GM04504 (cell line): Measurements from ENCODE around the gene AKT1.
"Not testable (repeated sequence)": the region's sequence is repeated elsewhere in the genome, so short reads cannot be mapped to it uniquely, and the experiment has no call there.

Experiments
- DNase-seq: peaks from one replicate; pipeline ENCODE4 v3.0.0-alpha.2; 2012; ENCODE audit warnings: low read depth

The AKT1 gene

GRCh38 chr14:104794993-104795780 is at the start of gene AKT1:
Gene AKT1 (minus strand): TSS chr14:104795748. CDS start chr14:104792643, 3,105 bp downstream.
- no peak for DNase-seq

GRCh38 chr14:104845033-104845666 is 49.6 kb upstream of the AKT1 start:
- DNase-seq = no peak

GRCh38 chr14:104844306-104845032 is 48.9 kb upstream of the AKT1 start:
- DNase-seq = no peak

- DNase-seq = no peak
Measured at GRCh38 chr14:104843442-104844305, 48.1 kb upstream of the AKT1 start.

GRCh38 chr14:104843006-104843405 is 47.5 kb upstream of the AKT1 start:
- DNase-seq = no peak

- no peak for DNase-seq
Measured at GRCh38 chr14:104841730-104842129, 46.2 kb upstream of the AKT1 start.

- not testable (repeated sequence) for DNase-seq
Measured at GRCh38 chr14:104836171-104836935, 40.8 kb upstream of the AKT1 start.

- DNase-seq = no peak
Measured at GRCh38 chr14:104830781-104831180, 35.2 kb upstream of the AKT1 start.

- no peak for DNase-seq
Measured at GRCh38 chr14:104827177-104828055, 31.9 kb upstream of the AKT1 start.

GRCh38 chr14:104826861-104827176 is 31.3 kb upstream of the AKT1 start:
- DNase-seq = no peak

GRCh38 chr14:104826189-104826860 is 30.8 kb upstream of the AKT1 start:
- peak; percentile 63 for DNase-seq

GRCh38 chr14:104824353-104824997 is 28.9 kb upstream of the AKT1 start:
- no peak for DNase-seq

GRCh38 chr14:104822821-104823615 is 27.5 kb upstream of the AKT1 start:
- DNase-seq = no peak

- DNase-seq = no peak
Measured at GRCh38 chr14:104821971-104822608, 26.5 kb upstream of the AKT1 start.

- DNase-seq = no peak
Measured at GRCh38 chr14:104821229-104821945, 25.8 kb upstream of the AKT1 start.

- DNase-seq = no peak
Measured at GRCh38 chr14:104820669-104821228, 25.2 kb upstream of the AKT1 start.

- DNase-seq = no peak
Measured at GRCh38 chr14:104819361-104819781, 23.8 kb upstream of the AKT1 start.
